HepG2 (cell line): Measurements from ENCODE around the gene POFUT1. TPM values are rescaled to one million over a fixed set of nuclear protein-coding genes. Genes with fewer than 3 reads are reported as not detected.

Source experiments
- NFKBIZ ChIP-seq: IDR thresholded peaks from 2 replicates; pipeline ENCODE4 v1.6.1; 2018; ENCODE audit warnings: missing genetic modification reagents, missing compliant biosample characterization
- REL ChIP-seq: sonication (generic); formaldehyde crosslinking; conservative IDR thresholded peaks from 2 replicates; pipeline ENCODE4 v1.8.0; 2022; ENCODE audit warnings: mild to moderate bottlenecking, missing genetic modification reagents, moderate library complexity
- REXO4 ChIP-seq: sonication (generic); formaldehyde crosslinking; IDR thresholded peaks from 2 replicates; pipeline ENCODE4 v1.8.0; 2022; ENCODE audit warnings: missing genetic modification reagents, mild to moderate bottlenecking, borderline replicate concordance
- SCMH1 ChIP-seq: sonication (generic); formaldehyde crosslinking; IDR thresholded peaks from 2 replicates; pipeline ENCODE4 v1.9.0; 2021; ENCODE audit warnings: missing genetic modification reagents, mild to moderate bottlenecking, borderline replicate concordance
- SRY ChIP-seq: sonication (generic); formaldehyde crosslinking; IDR thresholded peaks from 2 replicates; pipeline ENCODE4 v1.8.0; 2022; ENCODE audit warnings: mild to moderate bottlenecking, missing genetic modification reagents
- ZNF333 ChIP-seq: sonication (generic); formaldehyde crosslinking; IDR thresholded peaks from 2 replicates; pipeline ENCODE4 v1.4.0; 2020; ENCODE audit warnings: mild to moderate bottlenecking, missing genetic modification reagents, borderline replicate concordance
- ZNF432 ChIP-seq: sonication (generic); formaldehyde crosslinking; IDR thresholded peaks from 2 replicates; pipeline ENCODE4 v1.5.0; 2020; ENCODE audit warnings: missing genetic modification reagents, mild to moderate bottlenecking, borderline replicate concordance
- ZNF446 ChIP-seq: sonication (generic); formaldehyde crosslinking; IDR thresholded peaks from 2 replicates; pipeline ENCODE4 v1.5.0; 2020; ENCODE audit warnings: mild to moderate bottlenecking, missing genetic modification reagents
- ZNF788 ChIP-seq: sonication (generic); formaldehyde crosslinking; IDR thresholded peaks from 2 replicates; pipeline ENCODE4 v1.5.0; 2020; ENCODE audit warnings: mild to moderate bottlenecking, missing genetic modification reagents, borderline replicate concordance
- polyA plus RNA-seq, 8 experiments: library from polyadenylated mRNA; depleted of rRNA in 3 of 8; stranded (reverse) in 7 of 8; unstranded in 1 of 8; fragments of >200 nt; fragmentation: Illumina TruSeq in 4 of 8; extraction: Trizol in 4 of 8; gene quantifications; 2 replicates each; pipeline versions ENCODE4 v1.2.1 to v1.2.3, GENCODE V29; 2011 to 2016; ENCODE audit warnings: low read depth in 4 of 8, missing spikeins in 1 of 8, mixed read lengths in 1 of 8; ENCODE audit not compliant: insufficient read depth in 1 of 8
- total RNA-seq, 5 experiments: library from RNA; depleted of rRNA; stranded (reverse); fragments of >200 nt; fragmentation: Illumina TruSeq; extraction: Trizol; gene quantifications; 2 replicates each; pipeline ENCODE4 v1.2.3, GENCODE V29; 2016; ENCODE audit warnings: low read depth in 1 of 5
- TF ChIP-seq, protein P1 (sequence below): sonication (generic); formaldehyde crosslinking; IDR thresholded peaks from 2 replicates; pipeline ENCODE4 v1.5.1; 2020; ENCODE audit warnings: missing genetic modification reagents, mild to moderate bottlenecking, borderline replicate concordance
- TF ChIP-seq, protein P2 (sequence below): sonication (generic); formaldehyde crosslinking; IDR thresholded peaks from 2 replicates; pipeline ENCODE4 v1.8.0; 2022; ENCODE audit warnings: mild to moderate bottlenecking, missing genetic modification reagents
- TF ChIP-seq, protein P3 (sequence below): sonication (generic); formaldehyde crosslinking; IDR thresholded peaks from 2 replicates; pipeline ENCODE4 v1.4.0; 2020; ENCODE audit warnings: missing genetic modification reagents
- TF ChIP-seq, protein P4 (sequence below): sonication (generic); formaldehyde crosslinking; IDR thresholded peaks from 2 replicates; pipeline ENCODE4 v1.5.0; 2020; ENCODE audit warnings: mild to moderate bottlenecking, missing genetic modification reagents, borderline replicate concordance
- TF ChIP-seq, protein P5 (sequence below): sonication (generic); formaldehyde crosslinking; IDR thresholded peaks from 2 replicates; pipeline ENCODE4 v1.5.1; 2020; ENCODE audit warnings: missing genetic modification reagents, mild to moderate bottlenecking, borderline replicate concordance

Gene POFUT1
- total and polyA plus RNA-seq, 2 of the 13 experiments (the other 11 are each of a cell fraction or from before 2014, with no cell fraction given), result 35.5 to 58.3 TPM

DNA sequence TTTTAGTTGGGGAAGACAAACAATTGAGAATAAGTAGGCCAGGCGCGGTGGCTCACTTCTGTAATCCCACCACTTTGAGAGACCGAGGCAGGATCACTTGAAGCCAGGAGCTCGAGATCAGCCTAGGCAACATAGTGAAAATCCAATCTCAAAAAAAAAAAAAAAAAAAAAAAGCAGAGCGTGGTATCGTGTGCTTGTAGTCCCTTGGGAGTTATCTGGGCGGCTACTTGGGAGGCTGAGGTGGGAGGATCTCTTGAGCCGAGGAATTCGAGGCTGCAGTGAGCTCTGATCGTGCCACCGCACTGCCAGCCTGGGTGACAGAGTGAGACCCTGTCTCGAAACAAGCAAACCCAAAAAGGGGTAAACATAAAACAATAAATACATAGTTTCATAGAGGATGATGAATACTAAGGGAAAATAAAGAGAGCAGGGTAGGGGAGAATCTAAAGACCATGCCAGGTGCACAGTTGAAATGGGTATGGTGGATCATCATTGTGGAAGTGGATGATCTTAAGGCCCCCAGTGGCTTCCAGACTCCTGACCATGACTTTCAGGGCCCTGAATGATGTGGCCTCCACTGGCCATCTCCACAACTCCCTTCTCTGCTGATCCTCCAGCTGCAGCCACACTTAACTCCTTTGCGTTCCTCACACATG lies 947 bp downstream of the POFUT1 start (continued):
- peak; percentile 15; the same call in 1 of the 2 replicates for TF ChIP-seq ZNF788 (CRISPR knock-in tag)
- TF ChIP-seq REL (CRISPR knock-in tag), result no peak
- TF ChIP-seq ZNF432 (CRISPR knock-in tag), result no peak
- TF ChIP-seq, protein P1, sequence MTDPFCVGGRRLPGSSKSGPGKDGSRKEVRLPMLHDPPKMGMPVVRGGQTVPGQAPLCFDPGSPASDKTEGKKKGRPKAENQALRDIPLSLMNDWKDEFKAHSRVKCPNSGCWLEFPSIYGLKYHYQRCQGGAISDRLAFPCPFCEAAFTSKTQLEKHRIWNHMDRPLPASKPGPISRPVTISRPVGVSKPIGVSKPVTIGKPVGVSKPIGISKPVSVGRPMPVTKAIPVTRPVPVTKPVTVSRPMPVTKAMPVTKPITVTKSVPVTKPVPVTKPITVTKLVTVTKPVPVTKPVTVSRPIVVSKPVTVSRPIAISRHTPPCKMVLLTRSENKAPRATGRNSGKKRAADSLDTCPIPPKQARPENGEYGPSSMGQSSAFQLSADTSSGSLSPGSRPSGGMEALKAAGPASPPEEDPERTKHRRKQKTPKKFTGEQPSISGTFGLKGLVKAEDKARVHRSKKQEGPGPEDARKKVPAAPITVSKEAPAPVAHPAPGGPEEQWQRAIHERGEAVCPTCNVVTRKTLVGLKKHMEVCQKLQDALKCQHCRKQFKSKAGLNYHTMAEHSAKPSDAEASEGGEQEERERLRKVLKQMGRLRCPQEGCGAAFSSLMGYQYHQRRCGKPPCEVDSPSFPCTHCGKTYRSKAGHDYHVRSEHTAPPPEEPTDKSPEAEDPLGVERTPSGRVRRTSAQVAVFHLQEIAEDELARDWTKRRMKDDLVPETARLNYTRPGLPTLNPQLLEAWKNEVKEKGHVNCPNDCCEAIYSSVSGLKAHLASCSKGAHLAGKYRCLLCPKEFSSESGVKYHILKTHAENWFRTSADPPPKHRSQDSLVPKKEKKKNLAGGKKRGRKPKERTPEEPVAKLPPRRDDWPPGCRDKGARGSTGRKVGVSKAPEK (CRISPR knock-in tag), result no peak
- TF ChIP-seq, protein P2, sequence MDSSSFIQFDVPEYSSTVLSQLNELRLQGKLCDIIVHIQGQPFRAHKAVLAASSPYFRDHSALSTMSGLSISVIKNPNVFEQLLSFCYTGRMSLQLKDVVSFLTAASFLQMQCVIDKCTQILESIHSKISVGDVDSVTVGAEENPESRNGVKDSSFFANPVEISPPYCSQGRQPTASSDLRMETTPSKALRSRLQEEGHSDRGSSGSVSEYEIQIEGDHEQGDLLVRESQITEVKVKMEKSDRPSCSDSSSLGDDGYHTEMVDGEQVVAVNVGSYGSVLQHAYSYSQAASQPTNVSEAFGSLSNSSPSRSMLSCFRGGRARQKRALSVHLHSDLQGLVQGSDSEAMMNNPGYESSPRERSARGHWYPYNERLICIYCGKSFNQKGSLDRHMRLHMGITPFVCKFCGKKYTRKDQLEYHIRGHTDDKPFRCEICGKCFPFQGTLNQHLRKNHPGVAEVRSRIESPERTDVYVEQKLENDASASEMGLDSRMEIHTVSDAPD, result no peak; the same call in 1 of the 2 replicates
- TF ChIP-seq NFKBIZ (CRISPR knock-in tag), result no peak
- no peak for TF ChIP-seq SRY
- TF ChIP-seq, protein P3, sequence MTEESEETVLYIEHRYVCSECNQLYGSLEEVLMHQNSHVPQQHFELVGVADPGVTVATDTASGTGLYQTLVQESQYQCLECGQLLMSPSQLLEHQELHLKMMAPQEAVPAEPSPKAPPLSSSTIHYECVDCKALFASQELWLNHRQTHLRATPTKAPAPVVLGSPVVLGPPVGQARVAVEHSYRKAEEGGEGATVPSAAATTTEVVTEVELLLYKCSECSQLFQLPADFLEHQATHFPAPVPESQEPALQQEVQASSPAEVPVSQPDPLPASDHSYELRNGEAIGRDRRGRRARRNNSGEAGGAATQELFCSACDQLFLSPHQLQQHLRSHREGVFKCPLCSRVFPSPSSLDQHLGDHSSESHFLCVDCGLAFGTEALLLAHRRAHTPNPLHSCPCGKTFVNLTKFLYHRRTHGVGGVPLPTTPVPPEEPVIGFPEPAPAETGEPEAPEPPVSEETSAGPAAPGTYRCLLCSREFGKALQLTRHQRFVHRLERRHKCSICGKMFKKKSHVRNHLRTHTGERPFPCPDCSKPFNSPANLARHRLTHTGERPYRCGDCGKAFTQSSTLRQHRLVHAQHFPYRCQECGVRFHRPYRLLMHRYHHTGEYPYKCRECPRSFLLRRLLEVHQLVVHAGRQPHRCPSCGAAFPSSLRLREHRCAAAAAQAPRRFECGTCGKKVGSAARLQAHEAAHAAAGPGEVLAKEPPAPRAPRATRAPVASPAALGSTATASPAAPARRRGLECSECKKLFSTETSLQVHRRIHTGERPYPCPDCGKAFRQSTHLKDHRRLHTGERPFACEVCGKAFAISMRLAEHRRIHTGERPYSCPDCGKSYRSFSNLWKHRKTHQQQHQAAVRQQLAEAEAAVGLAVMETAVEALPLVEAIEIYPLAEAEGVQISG (CRISPR knock-in tag), result no peak
- TF ChIP-seq REXO4 (CRISPR knock-in tag), result 0 out of 2 replicates have a peak, but pooled peaks have one; percentile 41
- TF ChIP-seq, protein P4, sequence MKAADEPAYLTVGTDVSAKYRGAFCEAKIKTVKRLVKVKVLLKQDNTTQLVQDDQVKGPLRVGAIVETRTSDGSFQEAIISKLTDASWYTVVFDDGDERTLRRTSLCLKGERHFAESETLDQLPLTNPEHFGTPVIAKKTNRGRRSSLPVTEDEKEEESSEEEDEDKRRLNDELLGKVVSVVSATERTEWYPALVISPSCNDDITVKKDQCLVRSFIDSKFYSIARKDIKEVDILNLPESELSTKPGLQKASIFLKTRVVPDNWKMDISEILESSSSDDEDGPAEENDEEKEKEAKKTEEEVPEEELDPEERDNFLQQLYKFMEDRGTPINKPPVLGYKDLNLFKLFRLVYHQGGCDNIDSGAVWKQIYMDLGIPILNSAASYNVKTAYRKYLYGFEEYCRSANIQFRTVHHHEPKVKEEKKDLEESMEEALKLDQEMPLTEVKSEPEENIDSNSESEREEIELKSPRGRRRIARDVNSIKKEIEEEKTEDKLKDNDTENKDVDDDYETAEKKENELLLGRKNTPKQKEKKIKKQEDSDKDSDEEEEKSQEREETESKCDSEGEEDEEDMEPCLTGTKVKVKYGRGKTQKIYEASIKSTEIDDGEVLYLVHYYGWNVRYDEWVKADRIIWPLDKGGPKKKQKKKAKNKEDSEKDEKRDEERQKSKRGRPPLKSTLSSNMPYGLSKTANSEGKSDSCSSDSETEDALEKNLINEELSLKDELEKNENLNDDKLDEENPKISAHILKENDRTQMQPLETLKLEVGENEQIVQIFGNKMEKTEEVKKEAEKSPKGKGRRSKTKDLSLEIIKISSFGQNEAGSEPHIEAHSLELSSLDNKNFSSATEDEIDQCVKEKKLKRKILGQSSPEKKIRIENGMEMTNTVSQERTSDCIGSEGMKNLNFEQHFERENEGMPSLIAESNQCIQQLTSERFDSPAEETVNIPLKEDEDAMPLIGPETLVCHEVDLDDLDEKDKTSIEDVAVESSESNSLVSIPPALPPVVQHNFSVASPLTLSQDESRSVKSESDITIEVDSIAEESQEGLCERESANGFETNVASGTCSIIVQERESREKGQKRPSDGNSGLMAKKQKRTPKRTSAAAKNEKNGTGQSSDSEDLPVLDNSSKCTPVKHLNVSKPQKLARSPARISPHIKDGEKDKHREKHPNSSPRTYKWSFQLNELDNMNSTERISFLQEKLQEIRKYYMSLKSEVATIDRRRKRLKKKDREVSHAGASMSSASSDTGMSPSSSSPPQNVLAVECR (CRISPR knock-in tag), result no peak
- TF ChIP-seq, protein P5, sequence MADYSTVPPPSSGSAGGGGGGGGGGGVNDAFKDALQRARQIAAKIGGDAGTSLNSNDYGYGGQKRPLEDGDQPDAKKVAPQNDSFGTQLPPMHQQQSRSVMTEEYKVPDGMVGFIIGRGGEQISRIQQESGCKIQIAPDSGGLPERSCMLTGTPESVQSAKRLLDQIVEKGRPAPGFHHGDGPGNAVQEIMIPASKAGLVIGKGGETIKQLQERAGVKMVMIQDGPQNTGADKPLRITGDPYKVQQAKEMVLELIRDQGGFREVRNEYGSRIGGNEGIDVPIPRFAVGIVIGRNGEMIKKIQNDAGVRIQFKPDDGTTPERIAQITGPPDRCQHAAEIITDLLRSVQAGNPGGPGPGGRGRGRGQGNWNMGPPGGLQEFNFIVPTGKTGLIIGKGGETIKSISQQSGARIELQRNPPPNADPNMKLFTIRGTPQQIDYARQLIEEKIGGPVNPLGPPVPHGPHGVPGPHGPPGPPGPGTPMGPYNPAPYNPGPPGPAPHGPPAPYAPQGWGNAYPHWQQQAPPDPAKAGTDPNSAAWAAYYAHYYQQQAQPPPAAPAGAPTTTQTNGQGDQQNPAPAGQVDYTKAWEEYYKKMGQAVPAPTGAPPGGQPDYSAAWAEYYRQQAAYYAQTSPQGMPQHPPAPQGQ (CRISPR knock-in tag), result 0 out of 2 replicates have a peak, but pooled peaks have one; percentile 58
- TF ChIP-seq ZNF333 (CRISPR knock-in tag), result 0 out of 2 replicates have a peak, but pooled peaks have one; percentile 12
- no peak for TF ChIP-seq ZNF446 (CRISPR knock-in tag)
- TF ChIP-seq SCMH1, result no peak
